HCT116 (cell line): Measurements from ENCODE around the gene EHD4. TPM values are rescaled to one million over a fixed set of nuclear protein-coding genes. Genes with fewer than 3 reads are reported as not detected.

Source experiments
- ATAC-seq: fragments of 200-7000 bp; cut with Tn5 transposase; 2 replicates; pipeline ENCODE4 v1.9.1; 2020; ENCODE audit warnings: mild to moderate bottlenecking, moderate library complexity
- BruUV-seq: library from RNA; stranded (reverse); fragments of 400-500 nt; replicated peaks from 2 replicates; lab custom pipeline; 2021; lab: Mats Ljungman, UMichigan
- CTCF ChIA-PET: fragments of 300-600 bp; sonication (Branson Sonifier 250); formaldehyde crosslinking; loops from one replicate; lab custom pipeline; 2021; ENCODE audit warnings: antibody characterized with exemption; lab: Charles Lee
- POLR2A ChIA-PET: fragments of 300-600, 350-600 bp; sonication (Branson Sonifier 250); formaldehyde crosslinking; loops from one replicate; lab custom pipeline; 2021; ENCODE audit warnings: antibody characterized with exemption; lab: Charles Lee
- RAD21 ChIA-PET, 2 experiments: fragments of 300-600 bp; sonication (Branson Sonifier 250); formaldehyde crosslinking; loops; one replicate each; lab custom pipeline; 2023; ENCODE audit warnings: low total read pairs in 2 of 2; ENCODE audit not compliant: uncharacterized antibody in 2 of 2, unreplicated experiment in 2 of 2, low non-redundant PET in 1 of 2; lab: Charles Lee
- DNase-seq: peaks from one replicate; pipeline ENCODE4 v3.0.0-alpha.2; 2010; ENCODE audit warnings: low read depth, low spot score
- H2AFZ ChIP-seq: fragments of 200-600 bp; shearing (Covaris generic), sonication (generic); 2 replicates; pipeline ENCODE4 v1.6.1; 2017; ENCODE audit warnings: low read depth, mixed run types, mixed read lengths, antibody characterized with exemption, low read length; ENCODE audit not compliant: poor library complexity, severe bottlenecking
- H3K27ac ChIP-seq: 2 replicates; pipeline ENCODE4 v1.5.1; 2012; ENCODE audit warnings: low read depth, low read length
- H3K27me3 ChIP-seq: fragments of 200-600 bp; sonication (generic); 2 replicates; pipeline ENCODE4 v1.6.1; 2016; ENCODE audit warnings: mixed run types, low read length, mixed read lengths; ENCODE audit not compliant: insufficient read depth
- H3K36me3 ChIP-seq, 2 experiments: fragments of 200-500 bp in 1 of 2; fragments of 200-600 bp in 1 of 2; sonication (Bioruptor generic) in 1 of 2; sonication (generic) in 1 of 2; 2 replicates each; pipeline versions ENCODE4 v1.5.1 to v1.6.1; 2014 to 2016; ENCODE audit warnings: low read length in 2 of 2, inconsistent platforms in 1 of 2, mixed read lengths in 1 of 2, mixed run types in 1 of 2; ENCODE audit not compliant: insufficient read depth in 2 of 2, control insufficient read depth in 1 of 2
- H3K4me1 ChIP-seq, 2 experiments: fragments of 200-600 bp in 1 of 2; sonication (generic) in 1 of 2; 2 replicates each; pipeline versions ENCODE4 v1.5.1 to v1.6.1; 2012 to 2017; ENCODE audit warnings: low read length in 2 of 2, inconsistent platforms in 1 of 2, mild to moderate bottlenecking in 1 of 2, mixed read lengths in 1 of 2, mixed run types in 1 of 2, moderate library complexity in 1 of 2; ENCODE audit not compliant: insufficient read depth in 2 of 2, control insufficient read depth in 1 of 2
- H3K4me2 ChIP-seq: fragments of 200-600 bp; sonication (generic); 2 replicates; pipeline ENCODE4 v1.6.1; 2017; ENCODE audit warnings: mixed run types, low read length, mixed read lengths
- H3K4me3 ChIP-seq, 2 experiments: fragments of 200-600 bp in 1 of 2; sonication (generic) in 1 of 2; replicated peaks in 1 of 2; 2 replicates each; pipeline ENCODE4 v1.5.1; 2011 to 2016; ENCODE audit warnings: low read length in 2 of 2, control low read depth in 1 of 2, low read depth in 1 of 2, mild to moderate bottlenecking in 1 of 2, mixed read lengths in 1 of 2, mixed run types in 1 of 2
- H3K79me2 ChIP-seq: fragments of 200-600 bp; sonication (generic); 2 replicates; pipeline ENCODE4 v1.6.1; 2017; ENCODE audit warnings: mild to moderate bottlenecking, mixed run types, low read length, moderate library complexity, mixed read lengths; ENCODE audit not compliant: insufficient read depth
- H3K9ac ChIP-seq: fragments of 200-600 bp; sonication (generic); 2 replicates; pipeline ENCODE4 v1.6.1; 2016; ENCODE audit warnings: low read length, mixed read lengths
- H3K9me2 ChIP-seq: fragments of 200-600 bp; sonication (generic), shearing (Covaris generic); 2 replicates; pipeline ENCODE4 v1.6.1; 2017; ENCODE audit warnings: mixed run types, mild to moderate bottlenecking, moderate library complexity; ENCODE audit not compliant: insufficient read depth
- H3K9me3 ChIP-seq, 2 experiments: fragments of 200-500 bp in 1 of 2; fragments of 200-600 bp in 1 of 2; sonication (Bioruptor generic) in 1 of 2; sonication (generic) in 1 of 2; 2 replicates each; pipeline ENCODE4 v1.6.1; 2014 to 2017; ENCODE audit warnings: low read length in 2 of 2, mixed read lengths in 2 of 2, inconsistent platforms in 1 of 2, low read depth in 1 of 2, mild to moderate bottlenecking in 1 of 2, mixed run types in 1 of 2, moderate library complexity in 1 of 2; ENCODE audit not compliant: control insufficient read depth in 1 of 2, insufficient read depth in 1 of 2
- H4K20me1 ChIP-seq: fragments of 200-600 bp; sonication (generic), shearing (Covaris generic); 2 replicates; pipeline ENCODE4 v1.6.1; 2017; ENCODE audit warnings: mixed run types, mild to moderate bottlenecking, moderate library complexity; ENCODE audit not compliant: insufficient read depth
- CBX3 ChIP-seq: IDR thresholded peaks from 2 replicates; pipeline ENCODE4 v1.6.1; 2012; ENCODE audit warnings: low read depth
- CEBPB ChIP-seq: IDR thresholded peaks from 2 replicates; pipeline ENCODE4 v1.6.1; 2012; ENCODE audit warnings: low read depth
- EGR1 ChIP-seq: IDR thresholded peaks from 2 replicates; pipeline ENCODE4 v1.6.1; 2012; ENCODE audit warnings: low read depth
- ELF1 ChIP-seq: IDR thresholded peaks from 2 replicates; pipeline ENCODE4 v1.6.1; 2012; ENCODE audit warnings: low read depth, borderline replicate concordance
- EZH2 ChIP-seq: fragments of 200-600 bp; sonication (generic); IDR thresholded peaks from 2 replicates; pipeline ENCODE4 v1.6.1; 2017; ENCODE audit warnings: antibody characterized with exemption, mixed run types
- FOSL1 ChIP-seq: IDR thresholded peaks from 2 replicates; pipeline ENCODE4 v1.6.1; 2012; ENCODE audit warnings: low read depth
- JUND ChIP-seq: IDR thresholded peaks from 2 replicates; pipeline ENCODE4 v1.6.1; 2012
- POLR2A ChIP-seq: IDR thresholded peaks from 2 replicates; pipeline ENCODE4 v1.7.0; 2011; ENCODE audit warnings: borderline replicate concordance; ENCODE audit not compliant: insufficient read depth, insufficient read length; ENCODE audit errors: extremely low read depth
- POLR2AphosphoS5 ChIP-seq: IDR thresholded peaks from 2 replicates; pipeline ENCODE4 v1.6.1; 2011; ENCODE audit warnings: mild to moderate bottlenecking, low read depth, low read length, moderate library complexity
- RAD21 ChIP-seq: IDR thresholded peaks from 2 replicates; pipeline ENCODE4 v1.6.1; 2012; ENCODE audit warnings: low read depth, mild to moderate bottlenecking
- REST ChIP-seq: IDR thresholded peaks from 2 replicates; pipeline ENCODE4 v1.6.1; 2012; ENCODE audit warnings: low read depth
- SIN3A ChIP-seq: IDR thresholded peaks from 2 replicates; pipeline ENCODE4 v1.6.1; 2012; ENCODE audit warnings: low read depth
- SRF ChIP-seq: IDR thresholded peaks from 2 replicates; pipeline ENCODE4 v1.6.1; 2012; ENCODE audit warnings: low read depth
- ZBTB33 ChIP-seq: IDR thresholded peaks from 2 replicates; pipeline ENCODE4 v1.6.1; 2011; ENCODE audit warnings: mild to moderate bottlenecking, low read length, moderate library complexity; ENCODE audit not compliant: insufficient replicate concordance; ENCODE audit errors: extremely low read depth
- ZFX ChIP-seq: fragments of 450-650 bp; IDR thresholded peaks from 2 replicates; pipeline ENCODE4 v1.6.1; 2017
- intact Hi-C: fragments of 100-400 bp; cut with micrococcal nuclease; formaldehyde crosslinking; loops from 2 replicates; pipeline ENCODE4 v1.10.0; 2022
- total RNA-seq: library from RNA; stranded (reverse); gene quantifications from one replicate; pipeline ENCODE4 v1.2.1, GENCODE V29; 2021; ENCODE audit not compliant: unreplicated experiment
- TF ChIP-seq, protein P1 (sequence below), 3 experiments: fragments of 200-600 bp in 1 of 3; sonication (generic) in 1 of 3; IDR thresholded peaks in 2 of 3; conservative IDR thresholded peaks in 1 of 3; 2 replicates each; pipeline ENCODE4 v1.5.1; 2012 to 2017; ENCODE audit warnings: low read depth in 2 of 3, low read length in 2 of 3, antibody characterized with exemption in 1 of 3, borderline replicate concordance in 1 of 3, control low read depth in 1 of 3, mild to moderate bottlenecking in 1 of 3, mixed read lengths in 1 of 3, mixed run types in 1 of 3, moderate library complexity in 1 of 3; ENCODE audit not compliant: insufficient read depth in 1 of 3

EHD4 gene
- total RNA-seq, 1 experiment from 2014 or later, result 28.0 TPM

DNA sequence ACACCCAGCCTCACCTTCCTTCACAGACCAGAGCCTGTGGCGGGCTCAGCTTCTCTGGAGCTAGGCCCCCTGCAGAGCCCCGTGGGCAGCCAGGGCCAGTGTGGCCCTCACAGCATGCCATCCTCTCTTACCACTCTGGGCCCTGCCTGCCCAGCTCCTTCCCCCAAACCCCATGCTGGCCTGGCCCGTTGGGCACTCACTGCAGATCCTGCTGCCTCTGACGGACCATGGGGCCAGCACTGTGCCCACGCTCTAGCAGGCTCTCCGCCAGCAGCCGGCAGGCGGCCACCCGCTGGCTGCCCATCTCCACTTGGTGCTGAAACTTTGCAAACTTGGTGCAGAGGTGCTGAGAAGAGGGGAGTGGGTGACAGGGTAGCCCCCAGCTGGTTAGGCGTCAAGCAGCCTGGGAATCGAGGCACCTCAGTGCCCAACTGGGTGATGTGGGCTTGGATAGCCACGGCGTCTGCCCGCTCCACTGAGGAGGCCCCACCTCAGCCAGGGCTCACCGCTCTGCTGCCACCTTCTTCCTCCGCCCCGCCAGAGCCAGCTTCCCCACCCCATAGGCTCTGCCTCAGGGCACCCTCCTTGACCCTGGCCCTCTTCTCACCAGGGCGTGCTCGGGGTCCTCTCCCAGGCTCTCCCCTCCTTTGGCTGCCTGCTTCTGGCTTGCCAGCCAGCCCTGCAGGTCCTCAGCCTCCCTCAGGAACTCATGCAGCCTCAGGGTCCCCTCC, 101.0 kb downstream of the EHD4 start:
- Histone ChIP-seq H3K9me2 (no peaks in the 10 kb centered on the region), H2AFZ (no peak overlapping the region), H3K4me1 (peaks cover 0 to 8% of the 10 kb centered on the region in 2 experiments; a peak in 2 of 4 replicates), H3K4me2 (no peak overlapping the region), H3K9me3 (no peaks in the 10 kb centered on the region), H3K27ac (no peak overlapping the region), H3K27me3 (no peaks in the 10 kb centered on the region), H4K20me1 (no peaks in the 10 kb centered on the region), H3K9ac (no peak overlapping the region), H3K36me3 (no peaks in the 10 kb centered on the region), H3K4me3 (no peak overlapping the region), H3K79me2 (no peaks in the 10 kb centered on the region)
- ChIA-PET CTCF (no interaction called here), RAD21 (no interaction called here), POLR2A (no interaction called here)
- intact Hi-C loops, result no loop called here
- no TSS peak for BruUV-seq
- no peak for ATAC-seq
- TF ChIP-seq CEBPB (no peak), FOSL1 (no peak), POLR2A (no peak), POLR2AphosphoS5 (no peak), SIN3A (no peak), RAD21 (no peak), ZBTB33 (no peak), REST (no peak), EGR1 (no peak), ELF1 (no peak), JUND (no peak), EZH2 (no peak), ZFX (no peak), SRF (no peak), CBX3 (no peak)
- TF ChIP-seq, protein P1, sequence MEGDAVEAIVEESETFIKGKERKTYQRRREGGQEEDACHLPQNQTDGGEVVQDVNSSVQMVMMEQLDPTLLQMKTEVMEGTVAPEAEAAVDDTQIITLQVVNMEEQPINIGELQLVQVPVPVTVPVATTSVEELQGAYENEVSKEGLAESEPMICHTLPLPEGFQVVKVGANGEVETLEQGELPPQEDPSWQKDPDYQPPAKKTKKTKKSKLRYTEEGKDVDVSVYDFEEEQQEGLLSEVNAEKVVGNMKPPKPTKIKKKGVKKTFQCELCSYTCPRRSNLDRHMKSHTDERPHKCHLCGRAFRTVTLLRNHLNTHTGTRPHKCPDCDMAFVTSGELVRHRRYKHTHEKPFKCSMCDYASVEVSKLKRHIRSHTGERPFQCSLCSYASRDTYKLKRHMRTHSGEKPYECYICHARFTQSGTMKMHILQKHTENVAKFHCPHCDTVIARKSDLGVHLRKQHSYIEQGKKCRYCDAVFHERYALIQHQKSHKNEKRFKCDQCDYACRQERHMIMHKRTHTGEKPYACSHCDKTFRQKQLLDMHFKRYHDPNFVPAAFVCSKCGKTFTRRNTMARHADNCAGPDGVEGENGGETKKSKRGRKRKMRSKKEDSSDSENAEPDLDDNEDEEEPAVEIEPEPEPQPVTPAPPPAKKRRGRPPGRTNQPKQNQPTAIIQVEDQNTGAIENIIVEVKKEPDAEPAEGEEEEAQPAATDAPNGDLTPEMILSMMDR (IDR thresholded peaks at IDR 0.05 in 2 of 3, conservative IDR thresholded peaks at IDR 0.05 in 1 of 3; ENCODE audit: borderline replicate concordance in 1 of 3, insufficient read depth in 1 of 3, low read depth in 2 of 3, low read length in 2 of 3), result no peak
- DNase-seq, result no peak
